ENCODE measurements around the gene NRG3.
"Not testable (repeated sequence)": the region's sequence is repeated elsewhere in the genome, so short reads cannot be mapped to it uniquely, and the experiment has no call there.

The NRG3 gene

DNA sequence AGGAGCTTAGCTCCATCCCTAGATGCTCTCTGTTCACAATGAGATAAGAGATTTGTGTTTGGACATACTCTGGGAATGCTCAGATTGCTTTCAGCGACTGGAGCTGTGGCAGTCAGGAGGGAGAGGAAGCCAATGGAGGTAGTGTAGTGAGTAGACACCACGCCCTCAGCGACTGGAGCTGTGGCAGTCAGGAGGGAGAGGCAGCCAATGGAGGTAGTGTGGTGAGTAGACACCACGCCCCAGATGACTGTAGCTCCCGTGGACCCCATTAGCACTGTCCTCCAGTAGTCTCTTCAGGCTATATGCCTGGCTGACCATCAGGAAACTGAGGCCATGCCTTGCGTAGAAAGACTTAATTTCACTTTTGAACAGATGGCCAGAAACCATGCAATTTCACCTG is 1033.8 kb downstream of the NRG3 start:
- no peak for DNase-seq (ENCODE audit: low read depth, low spot score)

DNA sequence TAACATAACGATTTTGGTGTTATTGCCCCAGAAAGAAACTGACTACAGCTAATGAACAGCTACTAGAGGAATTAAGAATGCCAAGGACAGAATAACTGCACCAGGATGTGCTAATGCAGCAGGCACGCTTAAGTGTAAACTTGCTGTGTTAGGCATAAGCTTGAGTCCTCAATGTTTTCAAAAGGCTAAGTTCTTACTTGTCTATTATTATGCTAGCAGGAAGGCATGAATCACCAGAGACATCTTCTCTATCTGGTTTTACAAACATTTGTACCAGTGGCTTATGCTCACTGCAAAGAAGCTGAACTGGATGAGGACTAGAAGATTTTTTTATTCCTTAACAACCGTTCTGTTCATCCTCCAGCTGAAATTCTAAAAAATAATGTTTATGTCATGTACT is 1035.3 kb downstream of the NRG3 start:
- DNase-seq (ENCODE audit: low read depth, low spot score), result no peak

- no peak for DNase-seq (ENCODE audit: low read depth, low spot score)
These were observed 1039.7 kb downstream of the NRG3 start for GRCh38 chr10:82914655-82915136.

DNA sequence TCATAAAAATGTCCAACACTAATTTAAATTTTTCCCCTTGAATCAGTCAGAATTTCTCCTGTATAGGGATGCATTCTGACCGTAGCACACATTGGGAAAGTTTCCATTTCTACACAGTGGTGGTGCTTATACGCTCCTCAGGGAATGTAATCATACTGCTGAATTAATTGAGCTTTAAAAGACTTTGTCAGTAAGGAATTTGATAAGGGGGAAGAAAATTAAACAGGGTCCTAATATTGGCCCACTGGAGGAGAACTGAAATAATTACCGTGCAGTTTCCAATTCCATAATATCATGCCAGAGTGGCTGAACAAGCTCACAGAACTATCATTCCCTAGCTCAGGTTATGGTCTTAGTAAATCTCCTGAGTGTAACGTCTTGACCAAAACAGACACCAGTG is 1041.9 kb downstream of the NRG3 start:
- no peak for DNase-seq (ENCODE audit: low read depth, low spot score)

DNA sequence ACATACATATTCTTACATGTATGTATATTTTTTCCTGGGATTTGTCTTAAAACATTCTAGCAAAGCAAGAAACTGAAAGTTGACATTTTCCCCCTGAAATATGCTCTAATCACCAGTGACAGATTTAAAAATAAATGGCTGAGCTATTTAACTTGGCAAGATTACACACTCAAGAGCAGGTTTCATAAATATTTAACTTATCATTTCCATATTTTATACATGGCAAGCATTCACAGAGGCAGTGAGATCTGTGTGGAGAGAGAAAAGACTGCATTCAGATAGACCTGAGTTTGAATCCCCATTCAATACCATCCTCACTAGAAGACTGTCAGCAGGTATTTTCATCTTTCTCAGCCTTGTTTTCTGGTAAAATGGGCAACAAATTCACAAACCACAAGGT is 1043.0 kb downstream of the NRG3 start:
- no peak for DNase-seq (ENCODE audit: low read depth, low spot score)

GRCh38 chr10:82922046-82922445 is 1047.1 kb downstream of the NRG3 start:
- no peak for DNase-seq (ENCODE audit: low read depth, low spot score)

- DNase-seq (ENCODE audit: low read depth, low spot score), result no peak
These were observed 1047.8 kb downstream of the NRG3 start for GRCh38 chr10:82922755-82923154.

GRCh38 chr10:82924711-82925110 is 1049.7 kb downstream of the NRG3 start:
- DNase-seq (ENCODE audit: low read depth, low spot score), result no peak

GRCh38 chr10:82925547-82925946 is 1050.6 kb downstream of the NRG3 start:
- no peak for DNase-seq (ENCODE audit: low read depth, low spot score)

GRCh38 chr10:82932451-82932850 is 1057.5 kb downstream of the NRG3 start:
- no peak for DNase-seq (ENCODE audit: low read depth, low spot score)

DNA sequence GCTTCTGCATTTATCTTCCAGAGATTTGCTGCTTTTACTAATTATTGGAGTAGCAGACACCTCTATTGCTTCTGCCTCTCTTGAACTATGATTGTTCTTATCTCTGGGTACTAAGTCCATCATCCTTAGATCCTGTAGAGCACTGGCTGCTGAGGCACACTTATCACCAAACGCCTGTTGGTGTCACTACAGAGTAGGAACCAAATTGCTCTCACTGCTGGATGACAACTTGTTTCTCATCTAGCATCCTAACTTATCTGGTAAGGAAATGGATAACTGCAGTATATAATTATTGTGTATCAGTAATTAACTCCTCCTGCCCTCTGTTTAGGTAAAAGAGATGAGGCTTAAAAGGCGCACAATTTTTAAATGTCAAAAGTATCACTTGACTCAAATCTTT is 1059.4 kb downstream of the NRG3 start:
- no peak for DNase-seq (ENCODE audit: low read depth, low spot score)

DNA sequence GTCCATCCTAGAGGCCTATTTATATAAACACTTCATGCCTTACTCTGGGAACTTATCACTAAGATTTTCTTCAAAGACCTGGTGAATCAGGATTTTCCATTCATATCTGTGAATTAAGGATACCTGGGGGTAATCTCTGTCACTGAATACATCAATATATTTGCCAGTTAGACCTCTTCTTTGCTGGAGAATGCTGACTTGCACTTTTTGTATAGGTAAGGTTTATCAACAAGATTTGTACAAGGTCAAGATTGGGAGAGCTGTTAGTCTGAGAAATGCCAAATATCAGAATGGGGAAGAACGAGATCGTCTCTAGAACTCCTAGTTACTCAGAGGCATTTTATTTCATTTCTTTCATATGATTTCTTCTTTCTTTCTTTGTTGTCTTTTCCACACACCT is 1060.0 kb downstream of the NRG3 start:
- no peak for DNase-seq (ENCODE audit: low read depth, low spot score)

- no peak for DNase-seq (ENCODE audit: low read depth, low spot score)
These were observed 1063.3 kb downstream of the NRG3 start for GRCh38 chr10:82938331-82938730.

- no peak for DNase-seq (ENCODE audit: low read depth, low spot score)
These were observed 1067.5 kb downstream of the NRG3 start for GRCh38 chr10:82942286-82943099.

- DNase-seq (ENCODE audit: low read depth, low spot score), result no peak
These were observed 1068.1 kb downstream of the NRG3 start for GRCh38 chr10:82943142-82943541.

DNA sequence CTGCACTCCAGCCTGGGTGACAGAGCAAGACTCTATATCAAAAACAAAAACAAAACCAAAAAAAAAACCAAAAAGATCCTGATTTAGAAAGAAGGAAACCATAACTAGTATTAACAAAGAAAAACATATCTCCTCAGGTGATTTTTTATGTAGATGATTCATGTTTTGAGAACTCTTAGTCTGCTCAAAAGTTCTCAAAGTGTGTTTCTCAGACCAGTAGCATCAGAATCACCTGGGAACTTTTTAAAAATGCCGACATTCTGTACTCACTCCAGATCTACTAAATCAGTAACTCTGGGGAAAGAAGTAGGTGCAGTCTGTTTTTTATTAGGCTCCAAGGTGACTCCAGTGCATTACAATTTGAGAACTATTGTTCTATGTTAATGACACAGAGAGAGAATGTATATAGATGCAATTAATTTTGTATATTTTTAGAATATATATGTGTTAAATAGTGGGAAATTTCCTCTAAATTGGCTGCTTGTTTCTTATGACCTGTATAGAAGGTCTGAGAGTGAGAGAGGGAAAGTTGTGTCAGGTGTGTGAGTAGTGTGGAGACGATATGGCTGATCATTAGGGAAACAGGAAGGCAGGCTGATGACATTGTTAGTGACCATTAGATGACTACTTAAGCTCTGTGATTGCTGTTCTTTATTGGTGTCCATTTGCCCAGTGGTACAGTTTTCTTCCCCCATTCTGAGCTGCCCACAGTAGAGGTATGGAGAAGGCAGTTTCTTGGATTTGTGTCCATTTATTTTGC is 1075.0 kb downstream of the NRG3 start:
- DNase-seq (ENCODE audit: low read depth, low spot score), result no peak

GRCh38 chr10:82953331-82953730 is 1078.3 kb downstream of the NRG3 start:
- no peak for DNase-seq (ENCODE audit: low read depth, low spot score)

DNA sequence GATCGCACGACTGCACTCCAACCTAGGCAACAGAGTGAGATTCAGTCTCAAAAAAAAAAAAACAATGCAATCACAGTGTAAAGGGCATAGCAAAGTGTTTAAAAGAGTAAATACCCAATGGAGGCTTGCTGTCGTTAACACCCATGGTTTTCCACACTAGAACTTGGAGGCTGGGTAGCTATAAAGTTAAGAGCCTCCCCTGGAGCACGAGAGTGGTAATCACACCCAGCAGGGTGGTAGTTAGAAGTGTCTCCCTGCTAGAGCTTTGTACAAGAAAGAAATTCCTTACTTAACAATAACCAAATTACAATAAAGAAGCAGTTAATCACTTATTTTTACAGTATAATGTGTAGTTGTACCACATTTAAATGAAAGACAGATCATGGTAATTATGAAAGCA is 1078.9 kb downstream of the NRG3 start:
- DNase-seq (ENCODE audit: low read depth, low spot score), result no peak

GRCh38 chr10:82960421-82961060 is 1085.5 kb downstream of the NRG3 start:
- not testable (repeated sequence) for DNase-seq (ENCODE audit: low read depth, low spot score)

- no peak for DNase-seq (ENCODE audit: low read depth, low spot score)
These were observed 1086.9 kb downstream of the NRG3 start for GRCh38 chr10:82961864-82962263.

DNA sequence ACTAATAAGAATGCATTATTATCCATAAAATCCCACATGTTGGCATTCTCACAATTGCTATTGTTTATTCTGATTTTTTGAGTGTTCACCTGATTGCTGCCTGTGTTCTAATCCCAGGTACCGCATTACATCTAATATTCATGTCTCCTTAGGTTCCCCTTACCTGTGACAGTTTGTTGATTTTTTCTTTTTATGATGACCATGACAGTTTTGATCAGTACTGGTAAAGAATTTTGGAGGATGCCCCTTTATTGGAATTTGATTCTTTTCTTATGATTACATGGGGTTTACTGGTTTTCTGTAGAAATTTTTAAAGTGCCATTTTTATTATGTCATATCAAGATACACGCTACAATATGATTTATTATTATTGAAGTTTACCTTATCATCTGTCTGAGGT is 1091.1 kb downstream of the NRG3 start:
- DNase-seq (ENCODE audit: low read depth, low spot score), result no peak

DNA sequence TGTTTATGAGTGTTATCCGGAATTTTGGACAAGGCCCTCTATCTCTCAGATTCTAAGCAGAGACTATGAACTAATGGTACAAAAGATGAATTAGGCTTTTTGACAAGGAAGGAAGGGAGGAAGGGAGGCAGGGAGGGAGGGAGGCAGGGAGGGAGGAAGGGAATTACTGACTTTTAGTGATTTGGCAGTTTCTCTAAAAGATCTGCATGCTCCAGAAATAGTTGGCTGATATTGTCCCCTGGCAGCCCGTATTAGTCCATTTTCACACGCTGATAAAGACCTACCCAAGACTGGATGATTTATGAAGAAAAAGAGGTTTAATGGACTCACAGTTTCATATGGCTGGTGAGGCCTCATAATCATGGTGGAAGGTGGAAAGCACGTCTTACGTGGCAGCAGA is 1093.5 kb downstream of the NRG3 start:
- DNase-seq (ENCODE audit: low read depth, low spot score), result no peak

Data from brain pericyte (primary cell).